ENCODE results near the gene RBM42.

DNA sequence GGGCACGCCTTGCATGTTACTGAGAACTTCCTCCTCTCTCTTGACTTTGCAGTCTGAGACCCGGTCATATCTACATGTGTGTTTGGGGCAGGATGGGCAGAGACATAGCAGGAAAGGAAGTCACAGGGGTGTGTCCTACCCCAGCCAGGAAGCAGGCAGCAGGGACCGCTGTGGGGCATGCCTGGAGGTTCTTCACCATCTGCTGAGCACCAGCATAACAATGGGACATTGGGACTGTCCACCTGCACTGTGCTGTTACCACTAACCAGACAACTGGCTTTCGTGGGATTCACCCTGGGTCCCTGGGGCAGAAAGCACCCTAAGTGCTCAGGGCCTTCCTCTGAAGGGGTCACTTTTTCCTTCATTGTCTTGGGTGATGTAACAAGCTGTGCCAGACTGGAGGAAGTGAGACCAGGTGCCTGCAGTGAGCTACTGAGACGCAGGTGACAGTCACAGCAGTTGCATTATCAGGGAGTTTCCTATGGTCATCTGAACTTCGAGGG is 18.9 kb upstream of the RBM42 start:
- TF ChIP-seq, protein P1, sequence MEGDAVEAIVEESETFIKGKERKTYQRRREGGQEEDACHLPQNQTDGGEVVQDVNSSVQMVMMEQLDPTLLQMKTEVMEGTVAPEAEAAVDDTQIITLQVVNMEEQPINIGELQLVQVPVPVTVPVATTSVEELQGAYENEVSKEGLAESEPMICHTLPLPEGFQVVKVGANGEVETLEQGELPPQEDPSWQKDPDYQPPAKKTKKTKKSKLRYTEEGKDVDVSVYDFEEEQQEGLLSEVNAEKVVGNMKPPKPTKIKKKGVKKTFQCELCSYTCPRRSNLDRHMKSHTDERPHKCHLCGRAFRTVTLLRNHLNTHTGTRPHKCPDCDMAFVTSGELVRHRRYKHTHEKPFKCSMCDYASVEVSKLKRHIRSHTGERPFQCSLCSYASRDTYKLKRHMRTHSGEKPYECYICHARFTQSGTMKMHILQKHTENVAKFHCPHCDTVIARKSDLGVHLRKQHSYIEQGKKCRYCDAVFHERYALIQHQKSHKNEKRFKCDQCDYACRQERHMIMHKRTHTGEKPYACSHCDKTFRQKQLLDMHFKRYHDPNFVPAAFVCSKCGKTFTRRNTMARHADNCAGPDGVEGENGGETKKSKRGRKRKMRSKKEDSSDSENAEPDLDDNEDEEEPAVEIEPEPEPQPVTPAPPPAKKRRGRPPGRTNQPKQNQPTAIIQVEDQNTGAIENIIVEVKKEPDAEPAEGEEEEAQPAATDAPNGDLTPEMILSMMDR (conservative IDR thresholded peaks at IDR 0.05 in 1 of 2, IDR thresholded peaks at IDR 0.05 in 1 of 2; ENCODE audit: low read depth in 1 of 2, low read length in 2 of 2) = no peak
- TF ChIP-seq EZH2 (IDR thresholded peaks at IDR 0.05; ENCODE audit: low read length, missing control alignments) = no peak
